Measurements from ENCODE around the gene STXBP5. TPM values are rescaled to one million over a fixed set of nuclear protein-coding genes. Genes with fewer than 3 reads are reported as not detected.

STXBP5 gene
- polyA plus RNA-seq, 1 of the 3 experiments (the other 2 are of a cell fraction): 9.9 TPM

DNA sequence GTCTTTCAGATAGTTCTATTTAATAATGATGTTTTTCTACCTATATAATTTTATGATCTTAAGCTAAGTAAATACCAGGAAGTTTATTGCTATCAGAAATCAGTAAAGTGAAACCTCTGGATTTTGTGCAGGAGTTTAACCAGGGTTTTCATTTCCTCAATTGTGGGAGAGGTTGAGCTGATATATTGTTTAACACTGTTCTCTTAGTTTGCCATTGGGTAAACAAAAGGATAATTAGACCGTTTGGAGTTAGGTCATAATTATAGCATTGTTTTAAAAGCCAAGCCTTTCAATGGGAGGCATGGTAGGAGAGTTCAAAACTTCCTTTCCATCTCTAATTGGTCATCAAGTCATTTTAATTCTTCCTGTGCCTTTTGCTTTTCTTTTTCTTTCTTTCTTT, 58.7 kb downstream of the STXBP5 start (continued):
- TF ChIP-seq TCF12 (IDR thresholded peaks at IDR 0.05) (no peak), FOSL2 (IDR thresholded peaks at IDR 0.05; ENCODE audit: borderline replicate concordance, low read depth) (no peak), RFX5 (IDR thresholded peaks at IDR 0.05; ENCODE audit: low read length) (no peak), SMC3 (IDR thresholded peaks at IDR 0.05; ENCODE audit: low read depth, low read length) (no peak), RCOR1 (IDR thresholded peaks at IDR 0.05; ENCODE audit: low read length) (no peak)
- TF ChIP-seq, protein P1, sequence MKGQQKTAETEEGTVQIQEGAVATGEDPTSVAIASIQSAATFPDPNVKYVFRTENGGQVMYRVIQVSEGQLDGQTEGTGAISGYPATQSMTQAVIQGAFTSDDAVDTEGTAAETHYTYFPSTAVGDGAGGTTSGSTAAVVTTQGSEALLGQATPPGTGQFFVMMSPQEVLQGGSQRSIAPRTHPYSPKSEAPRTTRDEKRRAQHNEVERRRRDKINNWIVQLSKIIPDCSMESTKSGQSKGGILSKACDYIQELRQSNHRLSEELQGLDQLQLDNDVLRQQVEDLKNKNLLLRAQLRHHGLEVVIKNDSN (IDR thresholded peaks at IDR 0.05; ENCODE audit: borderline replicate concordance, low read depth): no peak

DNA sequence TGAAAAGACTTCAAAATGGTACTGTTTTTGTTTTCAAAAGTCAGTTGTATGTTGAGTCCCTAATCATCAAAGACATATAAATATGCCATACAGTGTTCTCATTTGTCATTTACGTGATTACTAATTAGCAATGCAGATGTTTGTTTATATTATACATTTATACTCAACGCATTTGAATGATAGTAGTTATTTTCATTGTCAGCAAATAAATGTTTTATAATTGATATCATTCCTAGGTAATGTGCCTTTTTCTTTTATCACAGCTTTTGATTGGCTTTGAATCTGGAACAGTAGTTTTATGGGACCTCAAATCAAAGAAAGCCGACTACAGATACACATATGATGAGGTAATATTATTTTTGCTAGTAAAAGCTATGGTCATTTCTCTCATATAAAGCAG, 62.6 kb downstream of the STXBP5 start:
- Histone ChIP-seq H3K79me2 (ENCODE audit: insufficient read depth) (0 out of 2 replicates have a peak, but pooled peaks cover 3% of the 10 kb centered on the region), H2AFZ (ENCODE audit: low read depth) (no peak overlapping the region), H3K4me2 (no peak overlapping the region), H3K36me3 (replicated peaks in 1 of 2; ENCODE audit: control insufficient read depth in 1 of 2, insufficient read depth in 2 of 2, low read length in 1 of 2) (peaks cover 65 to 74% of the 10 kb centered on the region in 2 experiments), H3F3A (replicated peaks; ENCODE audit: insufficient read depth) (peaks cover 14% of the 10 kb centered on the region), H3K9ac (no peak overlapping the region), H3K4me1 (ENCODE audit: control insufficient read depth in 1 of 2, insufficient read depth in 2 of 2, low read depth in 1 of 2, low read length in 1 of 2) (no peaks in the 10 kb centered on the region), H4K20me1 (ENCODE audit: insufficient read depth) (no peaks in the 10 kb centered on the region), H3K27ac (ENCODE audit: low read depth in 2 of 2, low read length in 1 of 2) (no peak overlapping the region), H3K27me3 (ENCODE audit: insufficient read depth) (no peaks in the 10 kb centered on the region), H3K9me3 (no peaks in the 10 kb centered on the region), H3K9me2 (no peaks in the 10 kb centered on the region), H3K4me3 (ENCODE audit: low read depth in 2 of 2, low read length in 1 of 2) (no peak overlapping the region)
- no peak for DNase-seq
- WGBS (ENCODE audit: low lambda C conversion rate): 94% methylated on average over 3 of the region's 3 CpGs
- TF ChIP-seq ELF1 (IDR thresholded peaks at IDR 0.05) (no peak), GABPA (IDR thresholded peaks at IDR 0.05; ENCODE audit: low read depth) (no peak), POLR2AphosphoS5 (IDR thresholded peaks at IDR 0.05; ENCODE audit: low read depth, low read length) (no peak), NRF1 (IDR thresholded peaks at IDR 0.05; ENCODE audit: low read depth, low read length) (no peak), SMC3 (IDR thresholded peaks at IDR 0.05; ENCODE audit: low read depth, low read length) (no peak), FOSL2 (IDR thresholded peaks at IDR 0.05; ENCODE audit: borderline replicate concordance, low read depth) (no peak)
- TF ChIP-seq, protein P2, sequence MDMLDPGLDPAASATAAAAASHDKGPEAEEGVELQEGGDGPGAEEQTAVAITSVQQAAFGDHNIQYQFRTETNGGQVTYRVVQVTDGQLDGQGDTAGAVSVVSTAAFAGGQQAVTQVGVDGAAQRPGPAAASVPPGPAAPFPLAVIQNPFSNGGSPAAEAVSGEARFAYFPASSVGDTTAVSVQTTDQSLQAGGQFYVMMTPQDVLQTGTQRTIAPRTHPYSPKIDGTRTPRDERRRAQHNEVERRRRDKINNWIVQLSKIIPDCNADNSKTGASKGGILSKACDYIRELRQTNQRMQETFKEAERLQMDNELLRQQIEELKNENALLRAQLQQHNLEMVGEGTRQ (IDR thresholded peaks at IDR 0.05; ENCODE audit: borderline replicate concordance, low read depth, low read length): no peak
- TF ChIP-seq, protein P3, sequence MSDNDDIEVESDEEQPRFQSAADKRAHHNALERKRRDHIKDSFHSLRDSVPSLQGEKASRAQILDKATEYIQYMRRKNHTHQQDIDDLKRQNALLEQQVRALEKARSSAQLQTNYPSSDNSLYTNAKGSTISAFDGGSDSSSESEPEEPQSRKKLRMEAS (IDR thresholded peaks at IDR 0.05; ENCODE audit: low read depth): no peak
- TF ChIP-seq, protein P4, sequence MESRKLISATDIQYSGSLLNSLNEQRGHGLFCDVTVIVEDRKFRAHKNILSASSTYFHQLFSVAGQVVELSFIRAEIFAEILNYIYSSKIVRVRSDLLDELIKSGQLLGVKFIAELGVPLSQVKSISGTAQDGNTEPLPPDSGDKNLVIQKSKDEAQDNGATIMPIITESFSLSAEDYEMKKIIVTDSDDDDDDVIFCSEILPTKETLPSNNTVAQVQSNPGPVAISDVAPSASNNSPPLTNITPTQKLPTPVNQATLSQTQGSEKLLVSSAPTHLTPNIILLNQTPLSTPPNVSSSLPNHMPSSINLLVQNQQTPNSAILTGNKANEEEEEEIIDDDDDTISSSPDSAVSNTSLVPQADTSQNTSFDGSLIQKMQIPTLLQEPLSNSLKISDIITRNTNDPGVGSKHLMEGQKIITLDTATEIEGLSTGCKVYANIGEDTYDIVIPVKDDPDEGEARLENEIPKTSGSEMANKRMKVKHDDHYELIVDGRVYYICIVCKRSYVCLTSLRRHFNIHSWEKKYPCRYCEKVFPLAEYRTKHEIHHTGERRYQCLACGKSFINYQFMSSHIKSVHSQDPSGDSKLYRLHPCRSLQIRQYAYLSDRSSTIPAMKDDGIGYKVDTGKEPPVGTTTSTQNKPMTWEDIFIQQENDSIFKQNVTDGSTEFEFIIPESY (IDR thresholded peaks at IDR 0.05; ENCODE audit: borderline replicate concordance, low read depth): no peak
- TF ChIP-seq, protein P5, sequence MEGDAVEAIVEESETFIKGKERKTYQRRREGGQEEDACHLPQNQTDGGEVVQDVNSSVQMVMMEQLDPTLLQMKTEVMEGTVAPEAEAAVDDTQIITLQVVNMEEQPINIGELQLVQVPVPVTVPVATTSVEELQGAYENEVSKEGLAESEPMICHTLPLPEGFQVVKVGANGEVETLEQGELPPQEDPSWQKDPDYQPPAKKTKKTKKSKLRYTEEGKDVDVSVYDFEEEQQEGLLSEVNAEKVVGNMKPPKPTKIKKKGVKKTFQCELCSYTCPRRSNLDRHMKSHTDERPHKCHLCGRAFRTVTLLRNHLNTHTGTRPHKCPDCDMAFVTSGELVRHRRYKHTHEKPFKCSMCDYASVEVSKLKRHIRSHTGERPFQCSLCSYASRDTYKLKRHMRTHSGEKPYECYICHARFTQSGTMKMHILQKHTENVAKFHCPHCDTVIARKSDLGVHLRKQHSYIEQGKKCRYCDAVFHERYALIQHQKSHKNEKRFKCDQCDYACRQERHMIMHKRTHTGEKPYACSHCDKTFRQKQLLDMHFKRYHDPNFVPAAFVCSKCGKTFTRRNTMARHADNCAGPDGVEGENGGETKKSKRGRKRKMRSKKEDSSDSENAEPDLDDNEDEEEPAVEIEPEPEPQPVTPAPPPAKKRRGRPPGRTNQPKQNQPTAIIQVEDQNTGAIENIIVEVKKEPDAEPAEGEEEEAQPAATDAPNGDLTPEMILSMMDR (IDR thresholded peaks at IDR 0.05): no peak
- TF ChIP-seq, protein P1 (IDR thresholded peaks at IDR 0.05; ENCODE audit: borderline replicate concordance, low read depth): no peak
- TF ChIP-seq, protein P6, sequence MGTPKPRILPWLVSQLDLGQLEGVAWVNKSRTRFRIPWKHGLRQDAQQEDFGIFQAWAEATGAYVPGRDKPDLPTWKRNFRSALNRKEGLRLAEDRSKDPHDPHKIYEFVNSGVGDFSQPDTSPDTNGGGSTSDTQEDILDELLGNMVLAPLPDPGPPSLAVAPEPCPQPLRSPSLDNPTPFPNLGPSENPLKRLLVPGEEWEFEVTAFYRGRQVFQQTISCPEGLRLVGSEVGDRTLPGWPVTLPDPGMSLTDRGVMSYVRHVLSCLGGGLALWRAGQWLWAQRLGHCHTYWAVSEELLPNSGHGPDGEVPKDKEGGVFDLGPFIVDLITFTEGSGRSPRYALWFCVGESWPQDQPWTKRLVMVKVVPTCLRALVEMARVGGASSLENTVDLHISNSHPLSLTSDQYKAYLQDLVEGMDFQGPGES (IDR thresholded peaks at IDR 0.05; ENCODE audit: low read depth, low read length): no peak
- POLR2A ChIA-PET: no interaction called here
- CTCF ChIA-PET: interaction anchor here (1.2 kb wide), 1 partner anchor 18 kb away, joined by 3 read pairs; no protein-coding TSS in a partner anchor

Measured in SK-N-SH (cell line).